Activated CD8-positive, alpha-beta T cell treated with anti-CD3 and anti-CD28 coated beads for 36 hours (primary cell): ENCODE data around the gene LRP1B. TPM values are rescaled to one million over a fixed set of nuclear protein-coding genes. Genes with fewer than 3 reads are reported as not detected.

Source experiments
- ATAC-seq: fragments of 200-7000 bp; cut with Tn5 transposase; one replicate; pipeline ENCODE4 v1.10.0; 2021; ENCODE audit warnings: mild to moderate bottlenecking, moderate library complexity
- CTCF ChIA-PET: fragments of 350-600 bp; sonication (Branson Sonifier 250); formaldehyde crosslinking; loops from one replicate; lab custom pipeline; 2021; ENCODE audit warnings: antibody characterized with exemption; lab: Charles Lee
- POLR2A ChIA-PET: fragments of 350-600 bp; sonication (Branson Sonifier 250); formaldehyde crosslinking; loops from one replicate; lab custom pipeline; 2021; ENCODE audit warnings: antibody characterized with exemption; lab: Charles Lee
- DNase-seq: peaks from one replicate; pipeline ENCODE4 v3.0.0-alpha.2; 2020
- H3K27ac Mint-ChIP-seq: one replicate; pipeline ENCODE4 v1.8.0; 2021; ENCODE audit warnings: mild to moderate bottlenecking, mixed read lengths
- H3K27me3 Mint-ChIP-seq: one replicate; pipeline ENCODE4 v1.8.0; 2021; ENCODE audit warnings: mixed read lengths
- H3K36me3 Mint-ChIP-seq: one replicate; pipeline ENCODE4 v1.8.0; 2021; ENCODE audit warnings: low read depth, mixed read lengths
- H3K4me1 Mint-ChIP-seq: one replicate; pipeline ENCODE4 v1.8.0; 2021; ENCODE audit warnings: low read depth, mixed read lengths
- H3K4me3 Mint-ChIP-seq: one replicate; pipeline ENCODE4 v1.8.0; 2021; ENCODE audit warnings: mild to moderate bottlenecking, moderate library complexity, mixed read lengths
- H3K9me3 Mint-ChIP-seq: one replicate; pipeline ENCODE4 v1.8.0; 2021; ENCODE audit warnings: mixed read lengths
- intact Hi-C: fragments of 100-400 bp; cut with micrococcal nuclease; formaldehyde crosslinking; loops from one replicate; pipeline ENCODE4 v1.10.0; 2022
- total RNA-seq, 2 experiments: library from RNA; stranded (reverse); gene quantifications; one replicate each; pipeline ENCODE4 v1.2.3, GENCODE V29; 2021
- TF ChIP-seq, protein P1 (sequence below): fragments of 200-600 bp; IDR thresholded peaks from one replicate; pipeline ENCODE4 v1.8.0; 2022; ENCODE audit warnings: antibody characterized with exemption, mild to moderate bottlenecking

The LRP1B gene
- total RNA-seq, 2 experiments from 2014 or later = not detected

DNA sequence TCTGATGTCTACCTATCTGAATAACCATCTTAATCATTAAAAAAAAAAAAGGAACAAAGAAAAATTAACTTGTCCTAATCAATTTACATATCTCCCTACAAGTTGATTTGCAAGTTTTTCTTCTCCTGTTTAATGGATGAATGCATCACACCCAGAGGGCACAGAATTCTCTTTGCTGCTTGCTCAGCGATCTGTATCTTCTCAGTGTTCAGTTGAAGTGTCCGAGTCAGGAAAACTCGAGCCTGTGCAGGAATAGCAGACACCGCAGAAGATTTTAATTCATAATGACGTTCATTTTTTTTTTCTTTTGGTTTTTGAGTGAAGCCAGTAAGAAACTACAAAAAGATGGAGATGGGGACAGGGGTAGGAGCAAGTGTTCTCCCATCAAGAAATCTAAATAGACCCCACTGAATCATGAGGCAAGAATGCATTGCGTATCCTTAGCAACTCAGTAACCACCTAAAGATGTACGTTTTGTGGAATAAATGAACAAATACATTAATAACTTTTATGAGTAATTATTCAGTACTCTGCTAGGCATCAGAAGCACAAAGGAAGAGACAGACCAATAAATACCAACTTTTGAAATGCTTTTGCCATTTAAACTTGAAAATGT lies 675.5 kb downstream of the LRP1B start:
- H3K27ac Mint-ChIP-seq = no peak overlapping the region
- no peaks in the 10 kb centered on the region for H3K27me3 Mint-ChIP-seq
- no peaks in the 10 kb centered on the region for H3K4me1 Mint-ChIP-seq
- ATAC-seq (no peak), DNase-seq (no peak)
- CTCF ChIA-PET = no interaction called here
- TF ChIP-seq, protein P1, sequence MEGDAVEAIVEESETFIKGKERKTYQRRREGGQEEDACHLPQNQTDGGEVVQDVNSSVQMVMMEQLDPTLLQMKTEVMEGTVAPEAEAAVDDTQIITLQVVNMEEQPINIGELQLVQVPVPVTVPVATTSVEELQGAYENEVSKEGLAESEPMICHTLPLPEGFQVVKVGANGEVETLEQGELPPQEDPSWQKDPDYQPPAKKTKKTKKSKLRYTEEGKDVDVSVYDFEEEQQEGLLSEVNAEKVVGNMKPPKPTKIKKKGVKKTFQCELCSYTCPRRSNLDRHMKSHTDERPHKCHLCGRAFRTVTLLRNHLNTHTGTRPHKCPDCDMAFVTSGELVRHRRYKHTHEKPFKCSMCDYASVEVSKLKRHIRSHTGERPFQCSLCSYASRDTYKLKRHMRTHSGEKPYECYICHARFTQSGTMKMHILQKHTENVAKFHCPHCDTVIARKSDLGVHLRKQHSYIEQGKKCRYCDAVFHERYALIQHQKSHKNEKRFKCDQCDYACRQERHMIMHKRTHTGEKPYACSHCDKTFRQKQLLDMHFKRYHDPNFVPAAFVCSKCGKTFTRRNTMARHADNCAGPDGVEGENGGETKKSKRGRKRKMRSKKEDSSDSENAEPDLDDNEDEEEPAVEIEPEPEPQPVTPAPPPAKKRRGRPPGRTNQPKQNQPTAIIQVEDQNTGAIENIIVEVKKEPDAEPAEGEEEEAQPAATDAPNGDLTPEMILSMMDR = no peak
- no peaks in the 10 kb centered on the region for H3K9me3 Mint-ChIP-seq
- H3K36me3 Mint-ChIP-seq = no peaks in the 10 kb centered on the region
- H3K4me3 Mint-ChIP-seq = no peak overlapping the region
- intact Hi-C loops = no loop called here
- POLR2A ChIA-PET = no interaction called here

DNA sequence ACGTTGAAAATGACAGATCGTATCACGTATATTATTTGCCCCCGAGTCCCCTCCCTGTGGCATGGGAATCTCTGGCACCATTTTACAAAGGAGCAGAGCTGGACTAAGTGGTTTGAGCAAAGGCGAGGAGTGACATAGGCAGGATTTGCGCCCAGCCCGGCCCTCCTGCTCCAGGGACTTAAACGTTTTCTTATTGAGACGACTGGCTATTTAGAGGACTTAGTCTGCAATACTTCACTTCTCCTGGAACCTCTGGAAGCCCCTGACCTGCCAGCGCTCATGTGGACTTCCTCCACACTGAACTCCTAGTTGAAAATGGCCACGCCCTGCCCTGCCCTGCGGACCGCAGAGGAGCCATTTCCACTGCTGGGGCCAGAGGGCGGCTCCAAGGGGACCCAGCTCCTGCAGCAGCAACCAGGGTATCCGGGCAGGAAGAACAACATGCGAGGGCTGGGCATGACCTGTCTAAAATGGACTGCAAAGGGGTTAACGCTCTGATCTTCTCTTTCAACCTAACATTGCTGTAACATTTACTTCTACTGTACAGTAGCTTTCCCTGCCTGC lies 690.7 kb downstream of the LRP1B start:
- ChIA-PET POLR2A (no interaction called here), CTCF (interaction anchor here (0.6 kb wide), 1 partner anchor 41 kb away, joined by 3 read pairs; no protein-coding TSS in a partner anchor)
- TF ChIP-seq, protein P1 = no peak
- Mint-ChIP-seq H3K36me3 (no peaks in the 10 kb centered on the region), H3K27ac (no peak overlapping the region), H3K9me3 (peaks cover 5% of the 10 kb centered on the region), H3K27me3 (no peaks in the 10 kb centered on the region), H3K4me1 (no peaks in the 10 kb centered on the region), H3K4me3 (no peak overlapping the region)
- intact Hi-C loops = no loop called here
- no peak for ATAC-seq
- no peak for DNase-seq

DNA sequence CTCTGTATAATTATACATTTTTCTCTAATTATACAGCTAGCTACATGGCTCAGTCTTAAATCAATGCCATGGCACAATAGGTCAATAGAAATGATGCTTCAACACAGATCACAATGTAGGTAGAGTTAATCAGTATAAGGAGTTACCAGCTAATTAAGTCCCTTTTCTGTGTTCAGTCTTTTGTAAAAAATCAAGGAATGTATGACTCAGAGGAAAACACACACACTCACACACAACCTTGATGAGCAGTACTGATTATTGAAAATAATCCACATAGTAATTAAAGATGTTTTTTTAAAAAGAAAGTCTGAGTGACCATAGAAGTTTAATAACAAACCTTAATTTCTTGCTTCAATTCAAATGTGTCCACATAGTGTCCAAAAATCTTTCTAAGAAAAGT lies 691.3 kb downstream of the LRP1B start:
- H3K4me1 Mint-ChIP-seq = no peaks in the 10 kb centered on the region
- CTCF ChIA-PET = no interaction called here
- ATAC-seq (no peak), DNase-seq (no peak)
- intact Hi-C loops = no loop called here
- peaks cover 4% of the 10 kb centered on the region for H3K9me3 Mint-ChIP-seq
- no peaks in the 10 kb centered on the region for H3K27me3 Mint-ChIP-seq
- no peak overlapping the region for H3K27ac Mint-ChIP-seq
- POLR2A ChIA-PET = no interaction called here
- H3K36me3 Mint-ChIP-seq = no peaks in the 10 kb centered on the region
- TF ChIP-seq, protein P1 = no peak
- no peak overlapping the region for H3K4me3 Mint-ChIP-seq

DNA sequence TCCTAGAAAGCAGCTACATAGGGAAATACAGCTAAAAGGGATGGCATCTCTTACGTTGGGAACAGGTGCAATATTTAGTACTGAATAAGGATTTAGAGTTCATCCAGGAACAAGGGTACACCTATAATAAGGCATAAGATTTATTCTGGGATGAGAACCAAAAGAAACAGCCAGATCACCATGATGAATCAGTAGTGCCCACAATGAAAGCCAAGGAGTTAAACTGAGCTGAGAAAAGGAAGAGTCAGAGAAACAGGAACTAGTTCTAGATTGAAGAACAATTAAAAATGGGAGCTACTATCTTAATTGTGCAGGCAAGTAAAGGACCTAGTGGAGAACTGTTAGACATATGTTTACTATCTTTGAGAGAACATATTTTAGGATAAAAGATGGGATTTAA lies 692.3 kb downstream of the LRP1B start:
- Mint-ChIP-seq H3K36me3 (no peaks in the 10 kb centered on the region), H3K27ac (no peak overlapping the region), H3K27me3 (no peaks in the 10 kb centered on the region), H3K9me3 (peaks cover 5% of the 10 kb centered on the region), H3K4me3 (no peak overlapping the region), H3K4me1 (no peaks in the 10 kb centered on the region)
- CTCF ChIA-PET = no interaction called here
- intact Hi-C loops = no loop called here
- DNase-seq (no peak), ATAC-seq (no peak)
- POLR2A ChIA-PET = no interaction called here
- TF ChIP-seq, protein P1 = no peak

DNA sequence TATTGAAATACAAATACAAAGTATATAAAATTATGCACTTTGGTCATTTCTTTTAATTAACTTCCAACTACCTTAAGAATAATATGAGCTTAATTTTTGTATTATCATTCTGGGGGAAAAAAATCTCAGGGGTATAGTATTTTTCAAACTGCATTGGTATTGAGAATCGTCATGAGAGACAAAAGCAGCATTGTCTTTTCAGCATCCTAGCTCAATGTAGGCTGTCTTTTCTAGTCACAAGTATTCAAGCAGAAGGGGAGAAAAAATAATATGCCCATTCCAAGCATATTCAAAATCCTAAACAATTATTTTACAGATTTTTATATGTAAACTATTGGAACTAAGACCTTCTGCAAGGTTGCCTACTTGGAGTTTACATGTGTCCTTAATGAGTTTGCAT lies 693.3 kb downstream of the LRP1B start:
- intact Hi-C loops = no loop called here
- no peak overlapping the region for H3K4me3 Mint-ChIP-seq

More for the DNA sequence above, 693.3 kb downstream of the LRP1B start:
- TF ChIP-seq, protein P1 = no peak
- Mint-ChIP-seq H3K4me1 (no peaks in the 10 kb centered on the region), H3K27ac (no peak overlapping the region), H3K27me3 (no peaks in the 10 kb centered on the region), H3K9me3 (peaks cover 6% of the 10 kb centered on the region), H3K36me3 (no peaks in the 10 kb centered on the region)
- POLR2A ChIA-PET = no interaction called here
- DNase-seq (no peak), ATAC-seq (no peak)
- CTCF ChIA-PET = no interaction called here
